ENCODE results near the gene MAP3K10. TPM values are rescaled to one million over a fixed set of nuclear protein-coding genes. Genes with fewer than 3 reads are reported as not detected.
"Not testable (repeated sequence)": the region's sequence is repeated elsewhere in the genome, so short reads cannot be mapped to it uniquely, and the experiment has no call there.

MAP3K10 gene
- total RNA-seq, 1 experiment from 2014 or later = 12.0 TPM

GRCh38 chr19:40210889-40211288 is 19.7 kb downstream of the MAP3K10 start:
- DNase-seq (ENCODE audit: low read depth, low spot score) = no peak
- in situ Hi-C loops (cut with HindIII; ENCODE audit: low pct_unique_long_range_greater_than_20kb, low sequenced_read_pairs) = no loop called here

GRCh38 chr19:40213251-40213829 is 22.1 kb downstream of the MAP3K10 start:
- no peak for DNase-seq (ENCODE audit: low read depth, low spot score)
- in situ Hi-C loops (cut with HindIII; ENCODE audit: low pct_unique_long_range_greater_than_20kb, low sequenced_read_pairs) = no loop called here

- in situ Hi-C loops (cut with HindIII; ENCODE audit: low pct_unique_long_range_greater_than_20kb, low sequenced_read_pairs) = no loop called here
- DNase-seq (ENCODE audit: low read depth, low spot score) = no peak
Measured at GRCh38 chr19:40213882-40214570, 22.8 kb downstream of the MAP3K10 start.

GRCh38 chr19:40214936-40215335 is 23.7 kb downstream of the MAP3K10 start:
- in situ Hi-C loops (cut with HindIII; ENCODE audit: low pct_unique_long_range_greater_than_20kb, low sequenced_read_pairs) = no loop called here
- no peak for DNase-seq (ENCODE audit: low read depth, low spot score)

- in situ Hi-C loops (cut with HindIII; ENCODE audit: low pct_unique_long_range_greater_than_20kb, low sequenced_read_pairs) = no loop called here
- DNase-seq (ENCODE audit: low read depth, low spot score) = no peak
Measured at GRCh38 chr19:40216013-40216776, 25.0 kb downstream of the MAP3K10 start.

- DNase-seq (ENCODE audit: low read depth, low spot score) = no peak
- in situ Hi-C loops (cut with HindIII; ENCODE audit: low pct_unique_long_range_greater_than_20kb, low sequenced_read_pairs) = no loop called here
Measured at GRCh38 chr19:40216777-40217026, 25.5 kb downstream of the MAP3K10 start.

GRCh38 chr19:40217027-40217810 is 26.0 kb downstream of the MAP3K10 start:
- DNase-seq (ENCODE audit: low read depth, low spot score) = no peak
- in situ Hi-C loops (cut with HindIII; ENCODE audit: low pct_unique_long_range_greater_than_20kb, low sequenced_read_pairs) = no loop called here

GRCh38 chr19:40217934-40218890 is 27.0 kb downstream of the MAP3K10 start, which contains the start of gene TTC9B:
Gene TTC9B (minus strand): TSS chr19:40218384. CDS start chr19:40218381, 3 bp downstream.
- in situ Hi-C loops (cut with HindIII; ENCODE audit: low pct_unique_long_range_greater_than_20kb, low sequenced_read_pairs) = no loop called here
- no peak for DNase-seq (ENCODE audit: low read depth, low spot score)

GRCh38 chr19:40219029-40219428 is 27.8 kb downstream of the MAP3K10 start:
- in situ Hi-C loops (cut with HindIII; ENCODE audit: low pct_unique_long_range_greater_than_20kb, low sequenced_read_pairs); DNase-seq (ENCODE audit: low read depth, low spot score): not testable (repeated sequence)

- peak; percentile 85 for DNase-seq (ENCODE audit: low read depth, low spot score)
- in situ Hi-C loops (cut with HindIII; ENCODE audit: low pct_unique_long_range_greater_than_20kb, low sequenced_read_pairs) = no loop called here
Measured at GRCh38 chr19:40219721-40220276, 28.6 kb downstream of the MAP3K10 start.

- in situ Hi-C loops (cut with HindIII; ENCODE audit: low pct_unique_long_range_greater_than_20kb, low sequenced_read_pairs) = no loop called here
- no peak for DNase-seq (ENCODE audit: low read depth, low spot score)
Measured at GRCh38 chr19:40220674-40221073, 29.4 kb downstream of the MAP3K10 start.

- in situ Hi-C loops (cut with HindIII; ENCODE audit: low pct_unique_long_range_greater_than_20kb, low sequenced_read_pairs) = no loop called here
- DNase-seq (ENCODE audit: low read depth, low spot score) = peak; percentile 96
Measured at GRCh38 chr19:40221858-40222619, 30.8 kb downstream of the MAP3K10 start.

GRCh38 chr19:40223135-40223822 is 32.1 kb downstream of the MAP3K10 start:
- no peak for DNase-seq (ENCODE audit: low read depth, low spot score)
- in situ Hi-C loops (cut with HindIII; ENCODE audit: low pct_unique_long_range_greater_than_20kb, low sequenced_read_pairs) = no loop called here

- in situ Hi-C loops (cut with HindIII; ENCODE audit: low pct_unique_long_range_greater_than_20kb, low sequenced_read_pairs) = no loop called here
- DNase-seq (ENCODE audit: low read depth, low spot score) = no peak
Measured at GRCh38 chr19:40224342-40225150, 33.3 kb downstream of the MAP3K10 start.

All from SK-MEL-5 (cell line).